Peyer's patch (tissue), 4 donors: ENCODE data around the gene FTO.

Experiments
- CTCF ChIP-seq, 6 experiments: fragments of 450-650 bp in 4 of 6; fragments of 200-600 bp in 2 of 6; sonication (generic) in 1 of 6; IDR thresholded peaks; one replicate each; pipeline ENCODE4 v1.5.1; 2017 to 2019; ENCODE audit warnings: antibody characterized with exemption in 6 of 6, mild to moderate bottlenecking in 3 of 6, moderate library complexity in 1 of 6
- POLR2A ChIP-seq, 2 donors: fragments of 450-650 bp; IDR thresholded peaks; one replicate each; pipeline ENCODE4 v1.5.1; 2017; ENCODE audit warnings: antibody characterized with exemption in 2 of 2, mild to moderate bottlenecking in 2 of 2, moderate library complexity in 2 of 2

- TF ChIP-seq CTCF (IDR thresholded peaks at IDR 0.05), result no peak
- no peak for TF ChIP-seq POLR2A (IDR thresholded peaks at IDR 0.05)
These were observed 263.0 kb downstream of the FTO start for GRCh38 chr16:53966821-53967571.
